Peyer's patch (tissue), 4 donors: ENCODE data around the gene DNAH6. TPM values are rescaled to one million over a fixed set of nuclear protein-coding genes. Genes with fewer than 3 reads are reported as not detected.

ENCODE experiments used
- DNase-seq, 3 donors: peaks; one replicate each; pipeline ENCODE4 v3.0.0-alpha.2; 2017 to 2019
- H3K27ac ChIP-seq, 4 donors: fragments of 200-600 bp; sonication (generic); one replicate each; pipeline ENCODE4 v1.5.1; 2016 to 2019
- H3K27me3 ChIP-seq, 2 donors: fragments of 200-600 bp; sonication (generic); one replicate each; pipeline ENCODE4 v1.5.1; 2019
- H3K36me3 ChIP-seq, 3 donors: fragments of 200-600 bp; sonication (generic); one replicate each; pipeline ENCODE4 v1.5.1; 2016 to 2019
- H3K4me1 ChIP-seq, 4 donors: fragments of 200-600 bp; sonication (generic); one replicate each; pipeline ENCODE4 v1.5.1; 2016 to 2019
- H3K4me3 ChIP-seq, 4 donors: fragments of 200-600 bp; sonication (generic); 1 replicate in 3 of 4; 2 replicates in 1 of 4; pipeline ENCODE4 v1.5.1; 2016 to 2019; ENCODE audit warnings: mild to moderate bottlenecking in 1 of 4
- H3K9me3 ChIP-seq, 4 donors: fragments of 200-600 bp; sonication (generic); one replicate each; pipeline ENCODE4 v1.5.1; 2016 to 2019; ENCODE audit warnings: mild to moderate bottlenecking in 1 of 4
- POLR2A ChIP-seq, 2 donors: fragments of 450-650 bp; IDR thresholded peaks; one replicate each; pipeline ENCODE4 v1.5.1; 2017; ENCODE audit warnings: antibody characterized with exemption in 2 of 2, mild to moderate bottlenecking in 2 of 2, moderate library complexity in 2 of 2
- total RNA-seq, 4 donors: library from RNA; depleted of rRNA; stranded (reverse); fragments of >200 nt; gene quantifications; one replicate each; pipeline ENCODE4 v1.1.0, GENCODE V29; 2016
- TF ChIP-seq, protein P1 (sequence below), 6 experiments: fragments of 450-650 bp in 4 of 6; fragments of 200-600 bp in 2 of 6; sonication (generic) in 1 of 6; IDR thresholded peaks; one replicate each; pipeline ENCODE4 v1.5.1; 2017 to 2019; ENCODE audit warnings: antibody characterized with exemption in 6 of 6, mild to moderate bottlenecking in 3 of 6, moderate library complexity in 1 of 6

DNAH6 gene
- total RNA-seq, 4 donors from 2014 or later: under 0.01 to 4.2 (median 1.3) TPM

DNA sequence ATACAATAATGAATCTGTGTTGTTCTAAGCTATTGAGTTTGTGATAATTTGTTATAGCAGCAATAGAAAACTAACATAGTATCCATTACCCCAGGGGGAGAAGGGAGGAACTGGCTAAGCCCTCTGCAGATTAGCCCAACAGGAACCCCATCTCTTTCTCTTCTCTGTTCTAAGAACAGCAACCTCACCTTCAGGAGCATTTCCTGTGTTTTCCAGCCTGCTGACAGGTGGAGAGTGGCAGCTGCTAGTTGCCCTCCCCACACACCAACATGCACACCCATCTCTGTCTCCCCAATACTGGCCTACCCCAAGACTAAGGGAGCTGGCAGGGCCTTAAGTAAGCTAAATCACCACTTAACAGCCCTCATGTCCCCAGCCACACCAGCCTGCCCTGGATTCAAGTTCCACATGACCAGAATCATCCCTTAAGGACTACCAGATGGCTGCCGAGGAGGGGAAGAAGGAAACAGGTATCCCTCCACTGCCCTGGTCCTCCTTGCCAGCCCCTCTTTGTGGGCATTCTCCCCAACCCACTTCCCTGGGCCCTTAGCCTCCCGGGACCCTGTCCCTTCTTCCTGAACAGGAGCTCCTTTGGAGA, 311.8 kb downstream of the DNAH6 start:
- Histone ChIP-seq H3K36me3 (no peaks in the 10 kb centered on the region), H3K27ac (no peak overlapping the region), H3K9me3 (no peaks in the 10 kb centered on the region), H3K4me1 (peaks cover 0 to 6% (median 0%) of the 10 kb centered on the region in 4 donors), H3K27me3 (no peaks in the 10 kb centered on the region), H3K4me3 (no peak overlapping the region)
- no peak for TF ChIP-seq POLR2A (IDR thresholded peaks at IDR 0.05)
- TF ChIP-seq, protein P1, sequence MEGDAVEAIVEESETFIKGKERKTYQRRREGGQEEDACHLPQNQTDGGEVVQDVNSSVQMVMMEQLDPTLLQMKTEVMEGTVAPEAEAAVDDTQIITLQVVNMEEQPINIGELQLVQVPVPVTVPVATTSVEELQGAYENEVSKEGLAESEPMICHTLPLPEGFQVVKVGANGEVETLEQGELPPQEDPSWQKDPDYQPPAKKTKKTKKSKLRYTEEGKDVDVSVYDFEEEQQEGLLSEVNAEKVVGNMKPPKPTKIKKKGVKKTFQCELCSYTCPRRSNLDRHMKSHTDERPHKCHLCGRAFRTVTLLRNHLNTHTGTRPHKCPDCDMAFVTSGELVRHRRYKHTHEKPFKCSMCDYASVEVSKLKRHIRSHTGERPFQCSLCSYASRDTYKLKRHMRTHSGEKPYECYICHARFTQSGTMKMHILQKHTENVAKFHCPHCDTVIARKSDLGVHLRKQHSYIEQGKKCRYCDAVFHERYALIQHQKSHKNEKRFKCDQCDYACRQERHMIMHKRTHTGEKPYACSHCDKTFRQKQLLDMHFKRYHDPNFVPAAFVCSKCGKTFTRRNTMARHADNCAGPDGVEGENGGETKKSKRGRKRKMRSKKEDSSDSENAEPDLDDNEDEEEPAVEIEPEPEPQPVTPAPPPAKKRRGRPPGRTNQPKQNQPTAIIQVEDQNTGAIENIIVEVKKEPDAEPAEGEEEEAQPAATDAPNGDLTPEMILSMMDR (IDR thresholded peaks at IDR 0.05): no peak
- DNase-seq: no peak

DNA sequence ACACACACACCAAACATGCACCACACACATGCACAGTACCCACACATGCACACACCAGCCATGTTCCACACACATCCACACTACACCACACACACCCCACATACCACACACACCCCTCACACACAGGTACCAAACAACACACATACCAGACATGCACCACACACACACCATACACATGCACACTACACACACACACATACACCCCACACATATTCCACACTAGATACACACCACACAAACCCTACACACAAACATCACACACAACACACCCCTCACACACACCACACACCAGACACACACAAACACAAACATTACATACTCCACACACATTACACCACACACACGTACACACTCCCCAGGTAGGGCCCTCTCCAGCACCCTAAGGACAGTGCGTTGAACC, 313.4 kb downstream of the DNAH6 start:
- Histone ChIP-seq H3K36me3 (no peaks in the 10 kb centered on the region), H3K4me1 (peaks cover 0 to 6% (median 0%) of the 10 kb centered on the region in 4 donors), H3K27me3 (no peaks in the 10 kb centered on the region), H3K27ac (no peak overlapping the region), H3K4me3 (no peak overlapping the region), H3K9me3 (no peaks in the 10 kb centered on the region)
- DNase-seq: no peak
- TF ChIP-seq POLR2A (IDR thresholded peaks at IDR 0.05): no peak
- TF ChIP-seq, protein P1 (IDR thresholded peaks at IDR 0.05): no peak

DNA sequence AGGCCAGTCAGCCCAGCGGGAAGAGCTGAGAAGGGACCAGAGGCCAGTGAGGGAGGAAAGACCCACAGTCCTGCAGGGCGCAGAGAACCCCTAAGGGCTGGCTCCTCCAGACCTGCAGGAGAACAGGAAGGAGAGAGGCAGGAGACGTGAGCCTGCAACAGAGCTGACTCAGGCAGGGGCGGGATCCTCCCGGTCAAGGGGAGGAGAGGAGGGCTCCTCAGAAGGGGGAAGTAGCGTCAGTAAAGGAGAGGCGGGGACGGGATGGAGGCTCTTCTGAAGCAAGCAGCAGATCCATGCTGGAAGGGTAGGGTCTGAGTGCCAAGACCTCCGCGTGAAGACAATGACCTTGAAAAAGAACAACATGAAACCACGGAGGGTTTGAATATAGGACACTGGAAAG, 313.8 kb downstream of the DNAH6 start:
- H3K36me3 ChIP-seq: no peaks in the 10 kb centered on the region
- H3K27ac ChIP-seq: no peak overlapping the region
- peak in 1 of 3 donors; percentile 60 for DNase-seq

DNA sequence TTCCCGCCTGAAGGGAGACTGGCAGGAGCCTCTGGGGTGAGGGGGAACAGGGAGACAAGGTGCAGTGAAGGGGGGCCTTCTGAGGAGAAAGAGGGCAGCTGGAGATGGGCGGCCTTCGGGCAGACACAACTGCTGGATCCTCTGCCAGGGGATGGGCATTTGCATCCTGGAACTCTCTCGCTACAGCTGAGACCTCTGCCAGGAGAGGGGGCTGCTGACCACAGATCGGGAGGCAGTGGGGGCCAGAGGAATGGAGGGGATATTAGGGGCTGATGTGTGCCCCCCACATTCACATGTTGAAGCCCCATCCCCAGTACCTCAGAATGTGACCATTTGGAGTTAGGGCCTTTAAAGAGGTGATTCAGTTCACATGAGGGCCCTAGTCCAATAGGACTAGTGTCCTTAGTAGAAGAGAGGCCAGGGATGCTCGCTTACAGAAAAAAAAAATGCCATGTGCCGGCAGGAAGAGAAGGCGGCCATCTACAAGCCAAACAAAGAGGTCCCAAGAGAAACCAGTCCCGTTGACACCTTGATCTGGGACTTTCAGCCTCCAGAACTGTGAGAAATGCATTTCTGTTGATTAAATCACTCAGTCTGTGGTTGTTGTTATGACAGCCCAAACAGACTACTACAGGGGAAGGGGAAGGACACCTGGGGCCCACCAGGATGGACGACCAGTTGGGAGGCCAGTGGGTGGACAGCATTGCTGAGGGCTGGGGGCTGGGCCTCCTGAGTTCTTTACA, 314.6 kb downstream of the DNAH6 start:
- Histone ChIP-seq H3K27ac (no peak overlapping the region), H3K27me3 (no peaks in the 10 kb centered on the region), H3K4me1 (peaks cover 0 to 6% (median 0%) of the 10 kb centered on the region in 4 donors), H3K9me3 (peaks cover 0 to 4% (median 0%) of the 10 kb centered on the region in 4 donors), H3K36me3 (no peaks in the 10 kb centered on the region), H3K4me3 (no peak overlapping the region)
- no peak for TF ChIP-seq POLR2A (IDR thresholded peaks at IDR 0.05)
- TF ChIP-seq, protein P1 (IDR thresholded peaks at IDR 0.05): no peak
- DNase-seq: no peak

More for the DNA sequence above, 313.8 kb downstream of the DNAH6 start:
- Histone ChIP-seq H3K9me3 (no peaks in the 10 kb centered on the region), H3K4me1 (peaks cover 0 to 6% (median 0%) of the 10 kb centered on the region in 4 donors), H3K4me3 (no peak overlapping the region), H3K27me3 (no peaks in the 10 kb centered on the region)
- TF ChIP-seq, protein P1 (IDR thresholded peaks at IDR 0.05): no peak
- TF ChIP-seq POLR2A (IDR thresholded peaks at IDR 0.05): no peak

DNA sequence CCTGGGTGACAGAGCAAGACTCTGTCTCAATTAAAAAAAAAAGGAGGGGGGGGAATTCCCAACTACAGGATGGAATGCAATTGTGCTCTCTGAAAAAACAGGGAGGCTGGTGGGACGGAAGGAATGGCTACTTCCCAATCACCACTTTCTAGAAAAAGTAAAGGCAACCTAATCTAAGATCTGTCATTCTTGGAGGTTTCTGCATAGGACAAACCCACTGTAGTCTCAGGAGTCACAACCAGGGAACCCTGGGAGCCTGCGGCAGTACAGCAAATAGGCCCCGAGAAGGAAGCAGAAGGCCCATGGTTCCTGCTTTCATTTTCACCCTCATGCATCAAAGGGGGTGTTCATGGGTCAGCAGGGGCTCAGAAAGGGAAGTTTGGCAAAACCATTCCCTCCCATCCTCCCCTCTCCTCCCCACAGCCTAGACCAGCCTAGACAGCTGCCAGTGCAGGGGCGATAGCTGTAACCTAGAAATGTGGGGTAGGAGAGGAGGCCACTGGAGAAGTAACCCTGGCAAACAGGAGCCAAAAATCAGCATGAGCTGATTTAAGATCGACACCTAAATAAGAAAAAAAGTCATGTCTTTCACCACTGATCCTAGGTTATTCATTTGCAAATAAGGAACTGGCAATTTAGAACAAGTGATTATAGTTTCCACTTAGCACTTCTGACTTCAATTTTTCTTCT, 316.6 kb downstream of the DNAH6 start:
- peak overlapping the region; percentile 9 to 47 (median 24) for H3K27ac ChIP-seq
- no peaks in the 10 kb centered on the region for H3K27me3 ChIP-seq
- no peak for TF ChIP-seq POLR2A (IDR thresholded peaks at IDR 0.05)
- TF ChIP-seq, protein P1 (IDR thresholded peaks at IDR 0.05): no peak
- no peaks in the 10 kb centered on the region for H3K36me3 ChIP-seq
- peaks cover 0 to 6% (median 0%) of the 10 kb centered on the region in 4 donors for H3K4me1 ChIP-seq
- peaks cover 0 to 4% (median 0%) of the 10 kb centered on the region in 4 donors for H3K9me3 ChIP-seq
- no peak overlapping the region for H3K4me3 ChIP-seq
- peak in 2 of 3 donors; percentile 56 to 67 for DNase-seq
